ENCODE results near the gene EFNA5.

Gene EFNA5

DNA sequence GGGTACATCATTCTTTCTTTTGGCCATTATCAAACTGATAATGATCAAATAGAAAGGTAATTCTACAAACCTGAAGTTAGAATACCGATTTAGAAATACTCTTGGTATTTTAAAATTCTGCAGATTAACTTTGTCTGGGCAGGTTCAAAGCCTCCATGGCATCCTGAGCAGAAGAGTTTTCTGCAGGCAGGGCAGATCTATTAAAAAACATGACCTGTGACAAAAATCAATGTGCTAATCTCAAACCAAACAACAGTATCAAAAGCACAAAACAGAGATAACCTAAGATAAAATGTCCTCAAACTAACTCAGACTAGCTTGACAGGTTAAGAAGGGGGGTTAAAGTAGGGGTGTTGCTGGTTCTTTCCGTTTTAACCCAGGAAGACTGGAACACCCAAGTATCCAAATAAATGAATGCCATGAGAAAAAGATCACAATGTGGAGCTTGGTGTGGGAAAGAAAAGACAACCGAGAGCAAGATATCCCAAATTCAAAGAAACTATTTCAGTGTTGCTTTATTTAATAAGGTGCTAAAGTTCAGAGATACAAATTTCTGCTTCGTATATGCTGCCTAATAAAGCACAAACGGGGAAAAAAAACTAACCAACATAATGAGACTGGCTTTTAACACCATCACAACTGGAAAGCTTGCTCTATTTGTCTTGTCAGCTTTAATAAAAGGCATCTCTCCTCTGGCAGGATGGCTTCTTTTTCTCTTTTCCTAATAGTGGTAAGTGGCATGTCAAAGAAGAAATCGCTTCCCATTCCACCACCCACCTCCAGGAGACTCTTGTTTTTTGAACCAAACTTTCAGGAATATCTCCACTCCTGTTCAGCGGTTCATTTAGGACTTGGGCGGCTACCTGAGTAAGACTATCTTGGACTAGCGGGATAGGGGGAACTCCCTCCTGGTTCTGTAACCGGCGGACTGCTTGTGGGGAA, 2.3 kb downstream of the EFNA5 start:
- peak overlapping the region; percentile 87 for H3K4me3 ChIP-seq (replicated peaks; ENCODE audit: low read depth, low read length)
- DNase-seq (ENCODE audit: low read depth), result peak; percentile 41

GRCh38 chr5:107666051-107666655, 4.6 kb downstream of the EFNA5 start:
- TF ChIP-seq, protein P1, sequence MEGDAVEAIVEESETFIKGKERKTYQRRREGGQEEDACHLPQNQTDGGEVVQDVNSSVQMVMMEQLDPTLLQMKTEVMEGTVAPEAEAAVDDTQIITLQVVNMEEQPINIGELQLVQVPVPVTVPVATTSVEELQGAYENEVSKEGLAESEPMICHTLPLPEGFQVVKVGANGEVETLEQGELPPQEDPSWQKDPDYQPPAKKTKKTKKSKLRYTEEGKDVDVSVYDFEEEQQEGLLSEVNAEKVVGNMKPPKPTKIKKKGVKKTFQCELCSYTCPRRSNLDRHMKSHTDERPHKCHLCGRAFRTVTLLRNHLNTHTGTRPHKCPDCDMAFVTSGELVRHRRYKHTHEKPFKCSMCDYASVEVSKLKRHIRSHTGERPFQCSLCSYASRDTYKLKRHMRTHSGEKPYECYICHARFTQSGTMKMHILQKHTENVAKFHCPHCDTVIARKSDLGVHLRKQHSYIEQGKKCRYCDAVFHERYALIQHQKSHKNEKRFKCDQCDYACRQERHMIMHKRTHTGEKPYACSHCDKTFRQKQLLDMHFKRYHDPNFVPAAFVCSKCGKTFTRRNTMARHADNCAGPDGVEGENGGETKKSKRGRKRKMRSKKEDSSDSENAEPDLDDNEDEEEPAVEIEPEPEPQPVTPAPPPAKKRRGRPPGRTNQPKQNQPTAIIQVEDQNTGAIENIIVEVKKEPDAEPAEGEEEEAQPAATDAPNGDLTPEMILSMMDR (IDR thresholded peaks at IDR 0.05; ENCODE audit: low read length, missing control alignments), result no peak
- H3K4me3 ChIP-seq (replicated peaks; ENCODE audit: low read depth, low read length), result no peak overlapping the region
- DNase-seq (ENCODE audit: low read depth), result no peak

More for the DNA sequence above, 2.3 kb downstream of the EFNA5 start:
- TF ChIP-seq, protein P1 (IDR thresholded peaks at IDR 0.05; ENCODE audit: low read length, missing control alignments), result no peak

- H3K4me3 ChIP-seq (replicated peaks; ENCODE audit: low read depth, low read length), result no peak overlapping the region
- TF ChIP-seq, protein P1 (IDR thresholded peaks at IDR 0.05; ENCODE audit: low read length, missing control alignments), result no peak
- no peak for DNase-seq (ENCODE audit: low read depth)
Observed at GRCh38 chr5:107665036-107665570, 5.6 kb downstream of the EFNA5 start.

DNA sequence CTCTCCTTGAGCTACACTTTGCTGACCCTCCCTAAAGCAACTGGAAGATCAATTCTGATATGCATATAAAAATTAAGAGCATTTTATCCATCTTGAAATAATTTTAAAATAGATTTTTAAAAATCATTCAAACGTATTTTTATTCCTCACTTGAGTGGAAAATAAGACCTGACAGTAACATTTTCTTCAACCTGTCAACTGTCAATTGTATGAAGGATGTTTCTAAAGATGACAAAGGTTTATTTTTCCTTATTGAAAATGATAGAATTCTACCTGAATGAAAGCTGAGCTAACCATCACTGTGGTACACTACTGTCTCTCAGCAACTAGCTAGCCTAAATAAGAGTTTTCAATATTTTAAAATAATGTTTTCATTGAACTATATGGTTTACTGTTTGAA, 7.0 kb downstream of the EFNA5 start:
- DNase-seq (ENCODE audit: low read depth), result no peak
- TF ChIP-seq, protein P1 (IDR thresholded peaks at IDR 0.05; ENCODE audit: low read length, missing control alignments), result no peak
- H3K4me3 ChIP-seq (replicated peaks; ENCODE audit: low read depth, low read length), result no peak overlapping the region

GRCh38 chr5:107661650-107662044, 9.1 kb downstream of the EFNA5 start:
- TF ChIP-seq, protein P1 (IDR thresholded peaks at IDR 0.05; ENCODE audit: low read length, missing control alignments), result no peak

GRCh38 chr5:107661038-107661649, 9.6 kb downstream of the EFNA5 start:
- DNase-seq (ENCODE audit: low read depth), result no peak
- TF ChIP-seq, protein P1 (IDR thresholded peaks at IDR 0.05; ENCODE audit: low read length, missing control alignments), result no peak
- H3K4me3 ChIP-seq (replicated peaks; ENCODE audit: low read depth, low read length), result no peak overlapping the region

More at GRCh38 chr5:107661650-107662044, 9.1 kb downstream of the EFNA5 start:
- DNase-seq (ENCODE audit: low read depth), result no peak
- H3K4me3 ChIP-seq (replicated peaks; ENCODE audit: low read depth, low read length), result no peak overlapping the region
